Activated T-helper 2 cell treated with anti-CD3 and anti-CD28 coated beads, Interferon-gamma antibody, Interleukin-2, Interleukin-4, amounts not matched to agents 10 μg/mL and 5 μg/mL and 100 μg/mL, durations not matched to agents 14 hours and 24 hours and 36 hours (primary cell): Measurements from ENCODE around the gene PASK. TPM values are rescaled to one million over a fixed set of nuclear protein-coding genes. Genes with fewer than 3 reads are reported as not detected.

Source experiments
- DNase-seq: peaks from one replicate; pipeline ENCODE4 v3.0.0; 2021; ENCODE audit warnings: low spot score
- H3K27ac Mint-ChIP-seq: one replicate; pipeline ENCODE4 v1.8.0; 2021; ENCODE audit warnings: mixed read lengths
- H3K27me3 Mint-ChIP-seq: one replicate; pipeline ENCODE4 v1.8.0; 2021; ENCODE audit warnings: low read depth, mixed read lengths
- H3K36me3 Mint-ChIP-seq: one replicate; pipeline ENCODE4 v1.8.0; 2021; ENCODE audit warnings: low read depth, mixed read lengths
- H3K4me1 Mint-ChIP-seq: one replicate; pipeline ENCODE4 v1.8.0; 2021; ENCODE audit warnings: low read depth, mixed read lengths
- H3K4me3 Mint-ChIP-seq: one replicate; pipeline ENCODE4 v1.8.0; 2021; ENCODE audit warnings: low read depth, mild to moderate bottlenecking, moderate library complexity, mixed read lengths
- H3K9me3 Mint-ChIP-seq: one replicate; pipeline ENCODE4 v1.8.0; 2021; ENCODE audit warnings: mixed read lengths
- intact Hi-C: fragments of 100-400 bp; cut with micrococcal nuclease; formaldehyde crosslinking; loops from one replicate; pipeline ENCODE4 v1.15.1; 2023
- total RNA-seq: library from RNA; stranded (reverse); gene quantifications from 2 replicates; pipeline ENCODE4 v1.2.3, GENCODE V29; 2022

PASK gene
- total RNA-seq, 1 donor from 2014 or later = 75.8 TPM

DNA sequence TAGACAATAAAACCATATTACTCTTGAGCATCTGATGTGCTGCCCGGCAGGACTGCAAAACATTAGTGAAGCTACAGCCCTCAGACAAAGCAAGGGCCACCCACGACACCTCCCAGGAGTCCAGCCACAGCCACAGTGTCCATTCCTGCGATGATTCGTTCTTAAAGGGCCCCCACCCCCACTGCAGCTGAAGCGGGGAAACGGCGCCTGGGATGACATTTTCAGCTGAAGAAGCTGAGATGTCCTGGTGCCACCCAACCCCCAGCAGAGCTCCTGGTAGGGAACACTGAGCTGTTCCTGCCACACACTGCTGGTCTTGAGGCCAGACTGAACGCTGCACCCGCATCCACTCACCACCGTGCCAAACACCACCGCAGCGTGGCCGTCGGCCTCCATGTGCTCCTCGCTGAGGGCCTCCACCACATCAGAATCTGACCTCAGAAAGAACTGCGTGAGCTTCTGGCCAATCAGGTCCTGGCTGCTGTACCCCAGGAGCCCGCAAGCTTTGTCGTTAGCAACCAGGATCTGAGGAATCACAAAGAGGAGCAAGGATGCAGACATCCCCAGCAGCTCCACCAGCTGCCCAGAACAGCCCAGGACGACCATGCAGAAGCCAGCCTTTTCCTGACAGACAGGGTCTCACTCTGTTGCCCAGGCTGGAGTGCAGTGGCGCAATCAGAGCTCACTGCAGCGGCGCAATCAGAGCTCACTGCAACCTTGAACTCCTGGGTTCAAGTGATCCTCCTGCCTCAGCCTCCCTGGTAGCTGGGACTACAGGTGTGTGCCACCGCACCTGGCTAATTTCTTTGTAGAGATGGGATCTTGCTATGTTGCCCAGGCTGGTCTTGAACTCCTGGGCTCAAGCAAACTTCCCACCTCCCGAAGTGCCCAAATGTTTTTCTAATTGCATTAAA, 9.5 kb downstream of the PASK start:
- no peaks in the 10 kb centered on the region for H3K4me1 Mint-ChIP-seq
- no peaks in the 10 kb centered on the region for H3K27me3 Mint-ChIP-seq
- no peak overlapping the region for H3K27ac Mint-ChIP-seq
- no peak for DNase-seq
- peaks cover 32% of the 10 kb centered on the region for H3K36me3 Mint-ChIP-seq
- intact Hi-C loops = no loop called here
- H3K4me3 Mint-ChIP-seq = no peak overlapping the region
- no peaks in the 10 kb centered on the region for H3K9me3 Mint-ChIP-seq

DNA sequence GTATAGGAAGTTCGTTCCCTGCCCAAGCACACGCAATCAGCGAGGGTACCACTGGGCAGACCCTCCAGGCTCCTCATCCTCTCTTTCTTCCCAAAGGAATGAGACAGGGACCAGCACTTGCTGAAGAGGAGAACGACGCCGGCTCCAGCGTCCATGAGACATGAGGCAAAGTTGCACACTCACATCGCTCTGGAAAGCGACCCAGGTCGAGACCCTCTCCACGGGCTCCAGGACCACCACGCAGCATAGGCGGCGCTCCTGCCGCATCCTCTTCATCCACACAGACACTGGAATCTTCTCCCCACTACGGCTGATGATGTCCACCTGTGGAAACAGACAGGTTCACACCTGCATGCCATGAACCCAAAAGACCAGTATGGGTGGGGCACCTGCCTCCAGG, 10.8 kb downstream of the PASK start:
- intact Hi-C loops = no loop called here
- no peak overlapping the region for H3K4me3 Mint-ChIP-seq
- H3K9me3 Mint-ChIP-seq = no peaks in the 10 kb centered on the region
- DNase-seq = no peak
- H3K36me3 Mint-ChIP-seq = peaks cover 31% of the 10 kb centered on the region
- H3K27ac Mint-ChIP-seq = no peak overlapping the region
- H3K27me3 Mint-ChIP-seq = no peaks in the 10 kb centered on the region
- no peaks in the 10 kb centered on the region for H3K4me1 Mint-ChIP-seq

- DNase-seq = no peak
- Mint-ChIP-seq H3K4me3 (no peak overlapping the region), H3K27ac (no peak overlapping the region), H3K36me3 (peaks cover 40% of the 10 kb centered on the region), H3K4me1 (no peaks in the 10 kb centered on the region), H3K9me3 (no peaks in the 10 kb centered on the region), H3K27me3 (no peaks in the 10 kb centered on the region)
- intact Hi-C loops = no loop called here
Observed at GRCh38 chr2:241137276-241138190, 11.7 kb downstream of the PASK start.

GRCh38 chr2:241136661-241137260, 12.5 kb downstream of the PASK start:
- H3K9me3 Mint-ChIP-seq = no peaks in the 10 kb centered on the region
- no peaks in the 10 kb centered on the region for H3K4me1 Mint-ChIP-seq
- DNase-seq = no peak
- no peak overlapping the region for H3K4me3 Mint-ChIP-seq
- no peak overlapping the region for H3K27ac Mint-ChIP-seq
- intact Hi-C loops = no loop called here
- no peaks in the 10 kb centered on the region for H3K27me3 Mint-ChIP-seq
- peaks cover 35% of the 10 kb centered on the region for H3K36me3 Mint-ChIP-seq

DNA sequence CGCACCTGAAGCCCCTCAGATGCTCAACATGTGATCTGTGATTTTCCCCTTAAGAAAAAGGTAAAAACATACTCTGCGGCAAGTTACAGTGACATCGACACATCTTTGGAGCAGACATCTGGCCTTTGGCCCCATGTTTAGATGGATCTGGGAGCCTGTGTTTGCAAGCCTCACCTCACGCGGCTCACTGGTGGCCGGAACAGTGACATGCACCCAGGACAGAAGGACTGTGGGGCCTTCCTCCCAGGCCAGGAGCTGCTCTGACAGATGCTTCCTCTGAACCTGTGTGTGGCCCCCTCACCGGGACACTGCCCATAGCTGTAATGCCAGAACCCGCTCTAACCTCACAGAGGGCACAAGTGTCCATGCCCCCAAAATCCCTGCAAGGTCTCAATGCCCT, 13.1 kb downstream of the PASK start:
- Mint-ChIP-seq H3K9me3 (no peaks in the 10 kb centered on the region), H3K4me3 (no peak overlapping the region), H3K36me3 (peaks cover 30% of the 10 kb centered on the region), H3K27me3 (no peaks in the 10 kb centered on the region), H3K4me1 (no peaks in the 10 kb centered on the region), H3K27ac (no peak overlapping the region)
- intact Hi-C loops = no loop called here
- no peak for DNase-seq

DNA sequence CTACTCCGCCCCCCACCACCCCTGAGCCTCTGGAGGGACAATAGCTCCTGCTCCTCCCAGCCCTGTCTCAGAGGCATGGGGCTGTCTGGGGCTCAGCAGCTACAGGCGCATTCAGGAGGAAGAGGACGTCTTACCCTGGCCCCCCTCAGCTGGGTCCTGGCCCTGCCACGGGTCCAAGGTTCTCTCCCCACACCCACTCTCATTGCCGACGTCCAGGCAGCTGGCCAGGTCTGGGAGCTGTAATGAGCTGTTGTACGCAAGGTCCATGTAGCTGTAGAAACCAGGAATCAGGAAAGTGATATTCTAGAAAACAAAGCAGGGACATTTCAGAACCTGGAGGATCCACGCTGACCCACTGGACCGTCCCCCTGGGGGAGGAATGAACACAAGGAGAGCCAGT, 13.5 kb downstream of the PASK start:
- no peak for DNase-seq
- H3K4me3 Mint-ChIP-seq = no peak overlapping the region
- intact Hi-C loops = no loop called here
- H3K27ac Mint-ChIP-seq = no peak overlapping the region
- peaks cover 28% of the 10 kb centered on the region for H3K36me3 Mint-ChIP-seq
- H3K4me1 Mint-ChIP-seq = no peaks in the 10 kb centered on the region
- H3K27me3 Mint-ChIP-seq = no peaks in the 10 kb centered on the region
- no peaks in the 10 kb centered on the region for H3K9me3 Mint-ChIP-seq

DNA sequence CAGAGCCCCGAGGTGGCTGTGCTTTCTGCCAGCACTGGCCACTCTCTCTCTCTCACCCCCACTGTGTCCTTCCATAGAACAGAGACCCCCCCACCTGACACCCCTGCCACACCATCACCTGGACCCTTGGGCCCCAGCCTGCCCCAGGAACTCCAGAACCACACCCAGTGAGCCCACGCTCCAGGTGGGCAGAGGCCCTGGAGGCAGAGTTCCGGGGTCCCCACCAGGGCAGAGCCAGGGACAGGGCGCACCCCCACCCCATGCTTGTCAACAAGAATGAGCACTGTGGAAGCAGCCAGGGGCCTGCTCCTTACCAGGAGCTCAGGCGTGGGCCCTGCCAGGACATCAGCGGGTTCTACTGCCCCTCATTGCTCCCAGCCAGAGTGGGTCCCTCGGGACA, 14.6 kb downstream of the PASK start:
- H3K36me3 Mint-ChIP-seq = peaks cover 28% of the 10 kb centered on the region
- intact Hi-C loops = no loop called here
- H3K27me3 Mint-ChIP-seq = no peaks in the 10 kb centered on the region

GRCh38 chr2:241133436-241133820, 15.8 kb downstream of the PASK start:
- DNase-seq = no peak
- no peaks in the 10 kb centered on the region for H3K27me3 Mint-ChIP-seq
- H3K9me3 Mint-ChIP-seq = no peaks in the 10 kb centered on the region
- H3K27ac Mint-ChIP-seq = no peak overlapping the region
- no peak overlapping the region for H3K4me3 Mint-ChIP-seq
- peaks cover 4% of the 10 kb centered on the region for H3K4me1 Mint-ChIP-seq
- intact Hi-C loops = no loop called here
- peaks cover 21% of the 10 kb centered on the region for H3K36me3 Mint-ChIP-seq

More for the DNA sequence above, 14.6 kb downstream of the PASK start:
- DNase-seq = no peak
- H3K4me1 Mint-ChIP-seq = no peaks in the 10 kb centered on the region
- no peak overlapping the region for H3K27ac Mint-ChIP-seq
- no peaks in the 10 kb centered on the region for H3K9me3 Mint-ChIP-seq
- H3K4me3 Mint-ChIP-seq = no peak overlapping the region

DNA sequence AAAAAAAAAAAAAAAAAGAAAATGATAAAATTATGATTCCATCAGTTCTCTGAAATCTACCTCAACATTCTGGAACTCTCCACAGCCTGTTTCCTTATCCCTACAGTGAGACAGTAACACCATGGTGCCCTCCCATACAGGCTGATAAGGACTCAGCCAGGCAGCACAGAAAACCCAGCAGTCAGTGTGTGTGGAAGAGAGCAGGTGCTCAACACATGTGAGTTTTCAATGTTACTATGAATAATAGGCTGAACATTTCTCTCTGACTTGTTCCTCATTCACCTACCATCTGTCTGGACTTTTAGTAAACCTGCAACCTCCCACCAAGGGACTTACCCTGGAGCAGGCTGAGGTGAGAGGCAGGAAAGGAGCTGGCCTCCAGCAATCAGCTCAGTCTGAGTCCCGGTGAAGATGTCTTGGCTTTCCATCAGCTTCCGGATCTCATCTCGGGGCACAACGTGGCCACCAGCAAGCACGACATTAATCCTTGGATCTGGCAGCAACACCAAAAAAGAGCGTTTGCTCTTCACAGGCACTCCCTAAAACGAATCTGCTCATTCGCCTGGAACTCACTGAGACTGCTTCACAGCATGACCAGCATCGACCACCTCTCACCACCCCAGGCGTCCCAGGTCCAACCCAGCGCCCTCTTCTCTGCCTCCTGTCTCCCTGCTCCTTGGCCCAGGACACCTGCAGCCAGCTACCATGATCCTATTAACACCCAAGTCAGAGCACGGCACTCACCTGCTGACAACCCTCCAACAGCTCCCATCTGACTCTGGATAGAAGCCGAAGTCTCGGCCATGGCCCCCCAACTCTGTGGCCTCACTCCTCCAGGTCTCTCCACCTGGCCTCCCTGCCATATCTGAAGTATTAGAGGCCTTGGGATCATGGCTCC, 16.5 kb downstream of the PASK start:
- Mint-ChIP-seq H3K27me3 (no peaks in the 10 kb centered on the region), H3K4me1 (peaks cover 8% of the 10 kb centered on the region), H3K4me3 (no peak overlapping the region), H3K36me3 (peaks cover 24% of the 10 kb centered on the region), H3K9me3 (no peaks in the 10 kb centered on the region), H3K27ac (no peak overlapping the region)
- intact Hi-C loops = no loop called here
- no peak for DNase-seq

DNA sequence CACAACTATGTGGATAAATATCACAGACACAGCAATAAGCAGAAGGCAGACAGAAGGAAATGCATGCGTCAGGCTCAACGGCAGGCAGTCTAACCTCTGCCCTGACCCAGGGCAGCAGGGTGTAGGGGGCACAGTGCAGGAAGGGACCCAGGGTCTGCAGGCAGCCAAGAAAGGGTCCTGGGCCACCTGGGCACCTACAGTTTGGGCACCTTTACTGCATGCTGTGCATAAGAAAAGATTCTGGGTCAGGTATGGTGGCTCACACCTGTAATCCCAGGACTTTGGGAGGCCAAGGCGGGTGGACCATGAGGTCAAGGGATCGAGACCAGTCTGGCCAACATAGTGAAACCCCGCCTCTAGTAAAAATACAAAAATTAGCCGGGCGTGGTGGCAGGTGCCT, 17.7 kb downstream of the PASK start:
- H3K4me1 Mint-ChIP-seq = peaks cover 15% of the 10 kb centered on the region
- intact Hi-C loops = no loop called here
- no peaks in the 10 kb centered on the region for H3K27me3 Mint-ChIP-seq
- H3K27ac Mint-ChIP-seq = no peak overlapping the region
- H3K4me3 Mint-ChIP-seq = no peak overlapping the region
- H3K9me3 Mint-ChIP-seq = no peaks in the 10 kb centered on the region
- no peak for DNase-seq
- H3K36me3 Mint-ChIP-seq = peaks cover 29% of the 10 kb centered on the region

- Mint-ChIP-seq H3K9me3 (no peaks in the 10 kb centered on the region), H3K36me3 (peaks cover 34% of the 10 kb centered on the region), H3K4me3 (no peak overlapping the region), H3K27ac (no peak overlapping the region), H3K27me3 (no peaks in the 10 kb centered on the region), H3K4me1 (peaks cover 15% of the 10 kb centered on the region)
- intact Hi-C loops = no loop called here
- DNase-seq = no peak
Observed at GRCh38 chr2:241130316-241130715, 19.0 kb downstream of the PASK start.
